ENCODE data around the gene GGA3.

GRCh38 chr17:75227729-75228128, 33.7 kb downstream of the GGA3 start:
- TF ChIP-seq CTCF (IDR thresholded peaks at IDR 0.05; ENCODE audit: low read depth, low read length, poor library complexity, severe bottlenecking), result no peak
- no peak for TF ChIP-seq EZH2phosphoT487 (IDR thresholded peaks at IDR 0.05; ENCODE audit: borderline replicate concordance, low read length)
